Measurements from ENCODE around the gene SPDL1.
"Not testable (repeated sequence)": the region's sequence is repeated elsewhere in the genome, so short reads cannot be mapped to it uniquely, and the experiment has no call there.

The SPDL1 gene

GRCh38 chr5:169615561-169615960, 32.0 kb downstream of the SPDL1 start:
- no peak for DNase-seq (ENCODE audit: low read depth)
- H3K4me3 ChIP-seq (ENCODE audit: low read depth, low read length) = no peak overlapping the region

GRCh38 chr5:169624307-169624706, 40.7 kb downstream of the SPDL1 start:
- not testable (repeated sequence) for H3K4me3 ChIP-seq (ENCODE audit: low read depth, low read length); DNase-seq (ENCODE audit: low read depth)

GRCh38 chr5:169626779-169627178, 43.2 kb downstream of the SPDL1 start:
- no peak overlapping the region for H3K4me3 ChIP-seq (ENCODE audit: low read depth, low read length)
- DNase-seq (ENCODE audit: low read depth) = peak; percentile 87

GRCh38 chr5:169627551-169627950, 44.0 kb downstream of the SPDL1 start:
- H3K4me3 ChIP-seq (ENCODE audit: low read depth, low read length) = no peak overlapping the region
- no peak for DNase-seq (ENCODE audit: low read depth)

GRCh38 chr5:169628892-169629291, 45.3 kb downstream of the SPDL1 start:
- H3K4me3 ChIP-seq (ENCODE audit: low read depth, low read length) = no peak overlapping the region
- DNase-seq (ENCODE audit: low read depth) = peak; percentile 60

- DNase-seq (ENCODE audit: low read depth) = peak; percentile 66
- no peak overlapping the region for H3K4me3 ChIP-seq (ENCODE audit: low read depth, low read length)
These were observed 46.4 kb downstream of the SPDL1 start for GRCh38 chr5:169629847-169630548.

GRCh38 chr5:169631360-169631759, 47.8 kb downstream of the SPDL1 start:
- H3K4me3 ChIP-seq (ENCODE audit: low read depth, low read length) = no peak overlapping the region
- DNase-seq (ENCODE audit: low read depth) = peak; percentile 83

GRCh38 chr5:169632946-169633345, 49.4 kb downstream of the SPDL1 start:
- no peak for DNase-seq (ENCODE audit: low read depth)
- H3K4me3 ChIP-seq (ENCODE audit: low read depth, low read length) = no peak overlapping the region

GRCh38 chr5:169634606-169635005, 51.0 kb downstream of the SPDL1 start:
- H3K4me3 ChIP-seq (ENCODE audit: low read depth, low read length) = no peak overlapping the region
- DNase-seq (ENCODE audit: low read depth) = no peak

GRCh38 chr5:169635936-169636335, 52.4 kb downstream of the SPDL1 start:
- H3K4me3 ChIP-seq (ENCODE audit: low read depth, low read length) = no peak overlapping the region
- DNase-seq (ENCODE audit: low read depth) = no peak

- DNase-seq (ENCODE audit: low read depth) = no peak
- H3K4me3 ChIP-seq (ENCODE audit: low read depth, low read length) = no peak overlapping the region
These were observed 53.0 kb downstream of the SPDL1 start for GRCh38 chr5:169636477-169637084.

- DNase-seq (ENCODE audit: low read depth) = no peak
- peak within 1 kb of the TSS; percentile 32 for H3K4me3 ChIP-seq (ENCODE audit: low read depth, low read length)
These were observed 53.5 kb downstream of the SPDL1 start, which contains the start of gene DOCK2 for GRCh38 chr5:169637085-169637548. Gene DOCK2, plus strand, starts transcription at chr5:169637275. Its CDS starts 52 bp downstream, at chr5:169637327.

- DNase-seq (ENCODE audit: low read depth) = no peak
These were observed 54.1 kb downstream of the SPDL1 start for GRCh38 chr5:169637549-169638121.

GRCh38 chr5:169641253-169641652, 57.7 kb downstream of the SPDL1 start:
- DNase-seq (ENCODE audit: low read depth) = no peak
- H3K4me3 ChIP-seq (ENCODE audit: low read depth, low read length) = no peak overlapping the region

More at GRCh38 chr5:169637549-169638121, 54.1 kb downstream of the SPDL1 start:
- H3K4me3 ChIP-seq (ENCODE audit: low read depth, low read length) = peak overlapping the region; percentile 32

- H3K4me3 ChIP-seq (ENCODE audit: low read depth, low read length) = no peak overlapping the region
- no peak for DNase-seq (ENCODE audit: low read depth)
These were observed 63.3 kb downstream of the SPDL1 start for GRCh38 chr5:169646856-169647255.

- no peak overlapping the region for H3K4me3 ChIP-seq (ENCODE audit: low read depth, low read length)
- DNase-seq (ENCODE audit: low read depth) = no peak
These were observed 64.0 kb downstream of the SPDL1 start for GRCh38 chr5:169647566-169647965.

GRCh38 chr5:169648725-169649310, 65.2 kb downstream of the SPDL1 start:
- H3K4me3 ChIP-seq (ENCODE audit: low read depth, low read length) = no peak overlapping the region
- DNase-seq (ENCODE audit: low read depth) = peak; percentile 36

- DNase-seq (ENCODE audit: low read depth) = no peak
These were observed 65.9 kb downstream of the SPDL1 start for GRCh38 chr5:169649486-169649885.

GRCh38 chr5:169650701-169651331, 67.2 kb downstream of the SPDL1 start:
- no peak overlapping the region for H3K4me3 ChIP-seq (ENCODE audit: low read depth, low read length)
- DNase-seq (ENCODE audit: low read depth) = peak; percentile 25

More at GRCh38 chr5:169649486-169649885, 65.9 kb downstream of the SPDL1 start:
- H3K4me3 ChIP-seq (ENCODE audit: low read depth, low read length) = no peak overlapping the region

GRCh38 chr5:169651526-169651925, 68.0 kb downstream of the SPDL1 start:
- H3K4me3 ChIP-seq (ENCODE audit: low read depth, low read length) = no peak overlapping the region
- peak; percentile 31 for DNase-seq (ENCODE audit: low read depth)

Measured in skeletal muscle cell (primary cell).